Measurements from ENCODE around the gene CD300LD.

Gene CD300LD

DNA sequence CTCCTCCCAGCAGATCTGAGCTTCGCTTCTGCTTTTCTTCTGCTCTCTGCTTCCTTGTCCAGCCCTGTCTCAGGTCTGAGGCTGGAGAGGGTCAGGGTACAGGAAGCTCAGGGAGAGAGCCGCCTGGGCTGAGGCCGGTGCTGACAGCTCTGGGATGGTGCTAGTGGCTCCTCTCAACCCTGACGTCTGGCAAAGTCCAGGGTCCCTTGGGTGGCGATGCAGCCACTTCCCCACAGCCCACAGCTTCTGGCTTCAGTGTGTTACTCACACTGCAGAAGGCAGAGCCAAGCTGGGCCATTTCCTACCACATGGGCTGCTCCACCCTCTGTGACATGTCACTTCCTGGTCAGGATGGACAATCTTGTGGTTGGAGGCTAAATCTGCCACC lies 46.2 kb downstream of the CD300LD start, which contains the start of gene CD300C:
CD300C (minus strand) TSS at position 273 of the 388 bp plus-strand sequence. CDS start 333 bp downstream, outside the sequence.
- H3K27ac ChIP-seq (ENCODE audit: low read depth, low read length), result no peak within 1 kb of the TSS
- TF ChIP-seq EZH2phosphoT487 (conservative IDR thresholded peaks at IDR 0.05; ENCODE audit: low read length) (no peak), CTCF (IDR thresholded peaks at IDR 0.05; ENCODE audit: insufficient read depth, low read length, poor library complexity, severe bottlenecking) (no peak)
- H3K4me3 ChIP-seq (ENCODE audit: insufficient read depth, low read length, poor library complexity, severe bottlenecking), result no peak within 1 kb of the TSS
- H3K79me2 ChIP-seq (ENCODE audit: insufficient read depth, low read length), result no peaks in the 10 kb centered on the region
- H3K9ac ChIP-seq (ENCODE audit: low read length), result no peak within 1 kb of the TSS
- no peaks in the 10 kb centered on the region for H3K9me2 ChIP-seq (replicated peaks; ENCODE audit: insufficient read depth, low read length)
- no peak within 1 kb of the TSS for H2AFZ ChIP-seq (ENCODE audit: low read depth, low read length, severe bottlenecking)
- no peaks in the 10 kb centered on the region for H3K27me3 ChIP-seq (ENCODE audit: low read length)
- no peaks in the 10 kb centered on the region for H4K20me1 ChIP-seq (ENCODE audit: low read depth, low read length)
- H3K36me3 ChIP-seq (ENCODE audit: low read length), result no peaks in the 10 kb centered on the region
- H3F3A ChIP-seq (ENCODE audit: insufficient read depth), result no peaks in the 10 kb centered on the region
- H3K9me3 ChIP-seq (ENCODE audit: insufficient read depth, low read length), result no peaks in the 10 kb centered on the region
- H3K4me2 ChIP-seq (ENCODE audit: low read depth, low read length, poor library complexity, severe bottlenecking), result no peak within 1 kb of the TSS

GRCh38 chr17:74544991-74545842 lies 46.9 kb downstream of the CD300LD start:
- no peak for TF ChIP-seq EZH2phosphoT487 (conservative IDR thresholded peaks at IDR 0.05; ENCODE audit: low read length)
- Histone ChIP-seq H3K27me3 (ENCODE audit: low read length) (no peaks in the 10 kb centered on the region), H3K27ac (ENCODE audit: low read depth, low read length) (no peak overlapping the region), H3K36me3 (ENCODE audit: low read length) (no peaks in the 10 kb centered on the region), H2AFZ (ENCODE audit: low read depth, low read length, severe bottlenecking) (no peak overlapping the region), H3K4me3 (ENCODE audit: insufficient read depth, low read length, poor library complexity, severe bottlenecking) (no peak overlapping the region), H3K79me2 (ENCODE audit: insufficient read depth, low read length) (no peaks in the 10 kb centered on the region), H4K20me1 (ENCODE audit: low read depth, low read length) (no peaks in the 10 kb centered on the region), H3K9ac (ENCODE audit: low read length) (no peak overlapping the region), H3K9me3 (ENCODE audit: insufficient read depth, low read length) (no peaks in the 10 kb centered on the region), H3F3A (ENCODE audit: insufficient read depth) (no peaks in the 10 kb centered on the region), H3K4me2 (ENCODE audit: low read depth, low read length, poor library complexity, severe bottlenecking) (no peak overlapping the region), H3K9me2 (replicated peaks; ENCODE audit: insufficient read depth, low read length) (no peaks in the 10 kb centered on the region)

DNA sequence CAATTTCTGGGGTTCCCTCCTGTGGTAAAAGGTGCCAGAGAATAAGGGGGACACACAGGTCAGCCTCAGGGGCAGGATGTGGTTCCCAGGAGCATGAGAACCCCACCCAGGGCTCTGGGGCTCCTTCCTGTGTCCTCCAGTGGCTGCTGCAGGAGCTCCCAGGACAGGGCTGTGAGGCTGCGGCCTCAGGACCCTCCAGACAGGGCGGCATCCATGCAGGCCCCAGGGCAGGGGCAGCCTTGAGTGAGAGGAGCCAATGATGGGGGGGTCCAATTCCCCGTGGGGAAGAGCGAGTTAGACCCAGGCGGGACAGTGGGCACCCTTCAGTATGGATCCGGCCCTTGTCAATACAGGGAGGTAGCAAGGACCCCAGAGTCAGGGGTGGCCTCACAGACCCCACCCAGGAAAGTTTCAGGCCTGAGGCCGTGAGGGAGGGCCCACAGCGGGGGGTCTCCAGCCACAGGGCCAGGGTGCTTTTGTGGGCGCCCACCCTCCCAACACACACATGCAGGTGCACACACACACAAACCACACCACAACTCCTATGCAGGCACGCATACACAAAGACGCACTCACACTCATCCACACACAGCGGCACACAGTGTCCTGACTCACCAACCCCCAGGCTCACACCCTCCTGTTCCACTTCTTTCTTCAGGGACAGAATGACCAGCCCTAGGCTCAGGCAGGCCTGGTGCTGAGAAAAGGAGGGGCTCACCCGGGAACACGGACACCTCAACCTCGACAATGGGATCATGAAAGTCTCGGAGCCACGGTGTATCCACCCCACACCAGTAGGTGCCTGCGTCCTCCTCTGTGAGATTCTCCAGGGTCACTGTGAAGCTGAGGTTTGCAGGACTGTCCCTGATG lies 48.0 kb downstream of the CD300LD start:
- Histone ChIP-seq H4K20me1 (ENCODE audit: low read depth, low read length) (no peaks in the 10 kb centered on the region), H3K27me3 (ENCODE audit: low read length) (no peaks in the 10 kb centered on the region)

More for the DNA sequence above, 48.0 kb downstream of the CD300LD start:
- Histone ChIP-seq H3K27ac (ENCODE audit: low read depth, low read length) (no peak overlapping the region), H3K36me3 (ENCODE audit: low read length) (no peaks in the 10 kb centered on the region), H2AFZ (ENCODE audit: low read depth, low read length, severe bottlenecking) (no peak overlapping the region), H3K9ac (ENCODE audit: low read length) (no peak overlapping the region), H3K9me2 (replicated peaks; ENCODE audit: insufficient read depth, low read length) (no peaks in the 10 kb centered on the region), H3F3A (ENCODE audit: insufficient read depth) (no peaks in the 10 kb centered on the region), H3K4me3 (ENCODE audit: insufficient read depth, low read length, poor library complexity, severe bottlenecking) (no peak overlapping the region), H3K79me2 (ENCODE audit: insufficient read depth, low read length) (no peaks in the 10 kb centered on the region), H3K9me3 (ENCODE audit: insufficient read depth, low read length) (no peaks in the 10 kb centered on the region), H3K4me2 (ENCODE audit: low read depth, low read length, poor library complexity, severe bottlenecking) (no peak overlapping the region)
- TF ChIP-seq EZH2phosphoT487 (conservative IDR thresholded peaks at IDR 0.05; ENCODE audit: low read length) (no peak), CTCF (IDR thresholded peaks at IDR 0.05; ENCODE audit: insufficient read depth, low read length, poor library complexity, severe bottlenecking) (no peak)

All from SU-DHL-6 (cell line).